ENCODE results near the gene S100A9. TPM values are rescaled to one million over a fixed set of nuclear protein-coding genes. Genes with fewer than 3 reads are reported as not detected.

The S100A9 gene
- total and polyA plus RNA-seq, 3 experiments from 2014 or later = 1.6 to 4.7 (median 2.3) TPM

DNA sequence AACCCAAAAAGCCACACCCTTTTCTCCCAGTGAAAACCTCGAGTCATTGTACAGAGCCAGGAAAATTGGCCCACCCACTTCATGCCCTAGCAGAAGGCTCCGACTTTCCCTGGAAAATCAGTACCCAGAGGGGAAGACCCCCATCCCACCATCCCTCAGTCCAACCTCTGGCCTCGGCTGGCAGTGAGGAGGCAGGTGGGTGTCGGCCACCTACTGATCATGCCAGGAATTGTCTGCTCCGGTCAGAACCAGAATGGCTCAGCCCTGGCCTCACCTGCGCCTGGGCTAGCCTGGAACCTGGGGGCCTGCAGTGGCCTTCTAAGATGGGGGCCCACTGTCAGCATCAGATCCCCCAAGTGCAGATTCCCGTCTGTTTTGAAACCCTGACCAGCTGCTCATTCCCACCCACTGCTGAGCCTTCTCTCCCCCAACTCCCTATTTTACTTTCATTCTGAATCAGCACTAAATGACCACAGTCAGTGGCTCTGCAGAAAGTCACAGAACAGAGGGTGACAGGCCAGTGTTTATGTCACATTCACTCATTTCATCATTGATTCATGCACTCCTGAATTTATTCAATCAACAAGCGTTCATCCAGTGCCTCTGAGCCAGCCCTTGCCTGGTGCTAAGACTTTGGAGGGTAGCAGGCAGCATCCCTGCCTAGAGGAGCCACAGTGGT lies 3.0 kb upstream of the S100A9 start:
- peaks cover 13% of the 10 kb centered on the region for H3K4me1 ChIP-seq (ENCODE audit: insufficient read depth, low read length)
- H3K27me3 Mint-ChIP-seq = peaks cover 10 to 35% of the 10 kb centered on the region in 2 donors
- no peaks in the 10 kb centered on the region for H3K36me3 Mint-ChIP-seq

DNA sequence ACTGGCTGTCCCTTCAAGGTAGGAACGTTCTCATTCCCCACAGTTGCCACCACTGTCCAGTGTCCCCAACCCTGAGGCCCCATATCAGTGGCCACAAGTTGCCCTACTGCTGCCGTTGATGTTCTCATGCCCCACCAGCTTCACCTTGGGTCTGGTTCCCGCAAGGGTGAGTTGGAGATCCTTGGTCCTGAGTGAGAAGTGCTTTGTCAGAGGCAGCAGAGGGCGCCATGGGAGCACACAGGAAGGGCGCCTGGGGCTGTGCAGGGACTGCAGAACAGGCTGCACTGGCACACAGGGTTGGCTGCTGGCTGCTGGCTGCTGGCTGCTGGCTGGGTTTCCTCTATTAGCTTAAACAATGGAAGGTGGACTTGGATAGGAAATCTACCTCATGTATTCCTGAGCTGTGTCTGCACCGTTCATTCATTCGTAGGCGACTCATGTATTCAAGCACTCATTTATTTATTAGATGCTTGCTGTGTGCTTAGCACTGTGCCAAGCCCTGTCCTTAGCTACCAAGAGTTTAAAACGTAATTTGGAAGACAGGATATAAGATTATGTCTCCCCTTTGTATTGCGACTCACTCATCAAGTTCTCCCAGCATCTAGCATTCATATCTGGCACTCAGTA lies 2.1 kb upstream of the S100A9 start:
- Mint-ChIP-seq H3K27ac (no peak overlapping the region), H3K27me3 (peaks cover 3 to 28% of the 10 kb centered on the region in 2 donors), H3K36me3 (no peaks in the 10 kb centered on the region), H3K9me3 (no peaks in the 10 kb centered on the region), H3K4me1 (peaks cover 10 to 21% (median 18%) of the 10 kb centered on the region in 3 donors), H3K4me3 (no peak overlapping the region)
- ChIA-PET CTCF (interaction anchor here (5.3 kb wide), 1 partner anchor 139 kb away, joined by 35 read pairs; no protein-coding TSS in a partner anchor), POLR2A (no interaction called here)
- Histone ChIP-seq H3K4me1 (ENCODE audit: insufficient read depth, low read length) (peaks cover 13% of the 10 kb centered on the region), H3K27me3 (ENCODE audit: insufficient read depth, low read length, poor library complexity, severe bottlenecking) (no peaks in the 10 kb centered on the region), H3K27ac (ENCODE audit: low read depth, low read length) (no peak overlapping the region), H3K36me3 (ENCODE audit: insufficient read depth, low read length) (no peaks in the 10 kb centered on the region), H3K9me3 (ENCODE audit: low read length) (no peaks in the 10 kb centered on the region), H3K4me3 (ENCODE audit: low read length) (no peak overlapping the region)
- DNase-seq = peak in 1 of 5 donors; percentile 6

More for the DNA sequence above, 3.0 kb upstream of the S100A9 start:
- H3K4me3 Mint-ChIP-seq = no peak overlapping the region
- Histone ChIP-seq H3K27ac (ENCODE audit: low read depth, low read length) (no peak overlapping the region), H3K9me3 (ENCODE audit: low read length) (no peaks in the 10 kb centered on the region), H3K27me3 (ENCODE audit: insufficient read depth, low read length, poor library complexity, severe bottlenecking) (no peaks in the 10 kb centered on the region), H3K4me3 (ENCODE audit: low read length) (no peak overlapping the region), H3K36me3 (ENCODE audit: insufficient read depth, low read length) (no peaks in the 10 kb centered on the region)
- ChIA-PET POLR2A (no interaction called here), CTCF (interaction anchor here (5.3 kb wide), 1 partner anchor 140 kb away, joined by 35 read pairs; no protein-coding TSS in a partner anchor)
- no peaks in the 10 kb centered on the region for H3K9me3 Mint-ChIP-seq
- DNase-seq = no peak
- no peak overlapping the region for H3K27ac Mint-ChIP-seq
- peaks cover 10 to 21% (median 18%) of the 10 kb centered on the region in 3 donors for H3K4me1 Mint-ChIP-seq

DNA sequence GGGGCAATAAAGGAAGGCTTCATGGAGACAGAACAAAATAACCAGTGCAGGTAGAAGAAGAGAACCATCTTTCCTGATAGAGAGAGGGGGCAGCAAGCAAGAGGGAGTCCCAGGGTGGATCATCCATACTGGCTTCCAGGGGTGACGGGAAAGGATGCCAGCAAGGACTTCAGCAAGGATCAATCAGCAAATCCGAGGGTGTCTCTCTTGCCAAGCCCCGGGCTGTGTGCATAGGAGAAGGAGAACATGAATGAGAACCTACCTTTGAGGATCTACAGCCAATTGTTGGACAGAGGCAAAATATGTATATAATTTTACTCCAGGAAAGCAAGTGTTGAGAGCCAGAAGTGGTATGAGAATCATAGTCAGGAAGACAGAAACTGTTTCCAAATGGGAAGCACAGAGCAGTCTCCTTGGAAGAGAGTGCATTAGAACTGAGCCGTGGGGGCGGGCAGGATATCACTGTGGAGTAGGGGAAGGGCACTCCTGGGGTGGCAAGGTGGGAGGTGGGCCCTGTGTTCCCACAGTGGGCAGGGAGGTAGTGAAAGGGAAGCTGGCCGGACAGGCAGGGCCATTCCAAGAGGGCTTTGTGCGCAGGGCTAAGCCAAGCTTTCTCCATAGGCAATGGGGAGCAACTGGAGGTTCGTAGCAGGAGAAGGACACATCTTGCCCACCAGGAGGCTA lies 1.1 kb upstream of the S100A9 start:
- no peak for DNase-seq
- H3K4me3 Mint-ChIP-seq = peak overlapping the region in 1 of 7 donors; percentile 15
- Histone ChIP-seq H3K27me3 (ENCODE audit: insufficient read depth, low read length, poor library complexity, severe bottlenecking) (no peaks in the 10 kb centered on the region), H3K9me3 (ENCODE audit: low read length) (no peaks in the 10 kb centered on the region), H3K27ac (ENCODE audit: low read depth, low read length) (no peak overlapping the region), H3K36me3 (ENCODE audit: insufficient read depth, low read length) (no peaks in the 10 kb centered on the region), H3K4me1 (ENCODE audit: insufficient read depth, low read length) (peaks cover 13% of the 10 kb centered on the region), H3K4me3 (ENCODE audit: low read length) (no peak overlapping the region)
- H3K36me3 Mint-ChIP-seq = no peaks in the 10 kb centered on the region
- POLR2A ChIA-PET = no interaction called here
- H3K27ac Mint-ChIP-seq = peak overlapping the region in 1 of 8 donors; percentile 56
- CTCF ChIA-PET = interaction anchor here (5.3 kb wide), 1 partner anchor 138 kb away, joined by 35 read pairs; no protein-coding TSS in a partner anchor
- no peaks in the 10 kb centered on the region for H3K9me3 Mint-ChIP-seq
- H3K4me1 Mint-ChIP-seq = peaks cover 10 to 21% (median 18%) of the 10 kb centered on the region in 3 donors
- peaks cover 5 to 27% of the 10 kb centered on the region in 2 donors for H3K27me3 Mint-ChIP-seq

DNA sequence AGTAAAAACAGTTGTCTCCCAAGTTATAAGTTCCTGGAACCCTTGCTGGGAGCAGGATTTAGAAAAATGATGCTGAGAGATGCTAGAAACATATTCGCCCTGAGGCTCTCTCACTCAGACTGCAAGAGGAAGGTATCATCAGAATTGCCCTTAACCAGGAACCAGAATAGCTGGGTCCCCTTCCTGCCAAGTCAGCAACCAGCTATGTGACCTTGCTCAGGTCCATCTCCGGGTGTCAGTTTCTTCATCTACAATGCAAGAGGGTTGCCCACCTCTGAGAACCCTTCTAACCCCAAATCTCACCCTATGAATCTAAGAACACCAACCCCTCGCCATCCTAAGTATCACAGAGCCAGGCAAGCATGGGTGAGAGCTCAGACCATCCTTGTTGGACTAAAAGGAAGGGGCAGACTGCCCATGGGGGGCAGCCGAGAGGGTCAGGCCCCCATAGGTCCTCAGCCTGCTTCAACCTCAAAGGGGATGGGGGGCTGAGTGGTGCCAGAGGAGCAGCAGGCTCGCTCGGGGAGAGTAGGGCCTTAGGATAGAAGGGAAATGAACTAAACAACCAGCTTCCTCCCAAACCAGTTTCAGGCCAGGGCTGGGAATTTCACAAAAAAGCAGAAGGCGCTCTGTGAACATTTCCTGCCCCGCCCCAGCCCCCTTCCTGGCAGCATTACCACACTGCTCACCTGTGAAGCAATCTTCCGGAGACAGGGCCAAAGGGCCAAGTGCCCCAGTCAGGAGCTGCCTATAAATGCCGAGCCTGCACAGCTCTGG lies 390 bp upstream of the S100A9 start:
- Mint-ChIP-seq H3K36me3 (no peaks in the 10 kb centered on the region), H3K9me3 (no peaks in the 10 kb centered on the region), H3K27me3 (peaks cover 8 to 27% of the 10 kb centered on the region in 2 donors), H3K4me3 (no peak overlapping the region), H3K27ac (peak overlapping the region in 5 of 8 donors; percentile 21 to 59 (median 45)), H3K4me1 (peaks cover 10 to 21% (median 18%) of the 10 kb centered on the region in 3 donors)
- Histone ChIP-seq H3K9me3 (ENCODE audit: low read length) (no peaks in the 10 kb centered on the region), H3K4me3 (ENCODE audit: low read length) (no peak overlapping the region), H3K36me3 (ENCODE audit: insufficient read depth, low read length) (no peaks in the 10 kb centered on the region), H3K27me3 (ENCODE audit: insufficient read depth, low read length, poor library complexity, severe bottlenecking) (no peaks in the 10 kb centered on the region), H3K27ac (ENCODE audit: low read depth, low read length) (no peak overlapping the region), H3K4me1 (ENCODE audit: insufficient read depth, low read length) (peaks cover 13% of the 10 kb centered on the region)
- no peak for DNase-seq
- CTCF ChIA-PET = interaction anchor here (1.7 kb wide), 1 partner anchor 138 kb away, joined by 4 read pairs; no protein-coding TSS in a partner anchor
- POLR2A ChIA-PET = no interaction called here

DNA sequence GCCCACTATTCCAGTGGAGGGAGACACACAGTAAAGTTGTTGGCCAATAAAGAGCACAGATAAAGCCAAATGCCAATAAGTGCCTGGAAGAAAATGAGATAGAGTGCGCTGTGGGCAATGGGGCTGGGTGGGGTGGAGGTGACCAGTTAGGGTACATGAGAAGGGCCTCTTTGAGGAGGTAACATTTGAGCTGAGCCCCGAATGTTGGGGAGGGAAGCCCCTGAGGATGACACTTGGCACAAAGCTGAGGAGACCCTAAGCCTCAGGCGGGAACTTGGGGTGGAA lies 979 bp downstream of the S100A9 start:
- no peaks in the 10 kb centered on the region for H3K9me3 ChIP-seq (ENCODE audit: low read length)
- H3K27me3 ChIP-seq (ENCODE audit: insufficient read depth, low read length, poor library complexity, severe bottlenecking) = no peaks in the 10 kb centered on the region
- H3K36me3 ChIP-seq (ENCODE audit: insufficient read depth, low read length) = no peaks in the 10 kb centered on the region
- Mint-ChIP-seq H3K36me3 (no peaks in the 10 kb centered on the region), H3K9me3 (no peaks in the 10 kb centered on the region), H3K27ac (peak overlapping the region in 1 of 8 donors; percentile 5), H3K4me1 (peaks cover 10 to 21% (median 18%) of the 10 kb centered on the region in 3 donors), H3K4me3 (no peak overlapping the region), H3K27me3 (peaks cover 11 to 28% of the 10 kb centered on the region in 2 donors)
- H3K4me1 ChIP-seq (ENCODE audit: insufficient read depth, low read length) = peaks cover 13% of the 10 kb centered on the region
- no peak overlapping the region for H3K27ac ChIP-seq (ENCODE audit: low read depth, low read length)
- DNase-seq = no peak
- POLR2A ChIA-PET = no interaction called here
- CTCF ChIA-PET = interaction anchor here (1.7 kb wide), 1 partner anchor 136 kb away, joined by 4 read pairs; no protein-coding TSS in a partner anchor
- H3K4me3 ChIP-seq (ENCODE audit: low read length) = no peak overlapping the region

DNA sequence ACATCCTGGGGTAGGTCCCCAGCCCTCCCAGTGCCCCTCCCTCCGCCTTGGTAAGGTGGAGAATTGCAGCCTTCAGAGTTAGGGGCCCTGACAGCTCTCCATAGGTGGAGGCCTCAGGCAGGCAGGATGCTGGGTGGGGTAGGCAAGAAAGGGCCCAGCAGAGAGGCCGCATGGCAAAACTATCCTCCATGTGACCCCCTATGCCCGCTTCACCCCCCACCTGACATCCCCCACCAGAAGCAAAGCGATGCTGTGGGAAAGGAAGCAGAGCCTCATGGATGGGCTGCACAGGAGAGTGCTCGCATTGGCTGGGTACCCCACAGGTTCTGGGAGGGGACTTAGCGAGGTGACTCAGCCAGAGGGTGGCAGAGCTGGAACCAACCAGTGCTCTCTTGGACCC lies 1.6 kb downstream of the S100A9 start:
- Mint-ChIP-seq H3K36me3 (no peaks in the 10 kb centered on the region), H3K9me3 (no peaks in the 10 kb centered on the region), H3K4me1 (peaks cover 10 to 21% (median 18%) of the 10 kb centered on the region in 3 donors), H3K4me3 (no peak overlapping the region), H3K27me3 (peaks cover 11 to 23% of the 10 kb centered on the region in 2 donors), H3K27ac (no peak overlapping the region)
- ChIA-PET CTCF (no interaction called here), POLR2A (no interaction called here)
- H3K27me3 ChIP-seq (ENCODE audit: insufficient read depth, low read length, poor library complexity, severe bottlenecking) = no peaks in the 10 kb centered on the region
- no peaks in the 10 kb centered on the region for H3K9me3 ChIP-seq (ENCODE audit: low read length)
- no peak overlapping the region for H3K4me3 ChIP-seq (ENCODE audit: low read length)
- H3K36me3 ChIP-seq (ENCODE audit: insufficient read depth, low read length) = no peaks in the 10 kb centered on the region
- no peak overlapping the region for H3K27ac ChIP-seq (ENCODE audit: low read depth, low read length)
- DNase-seq = no peak
- peaks cover 13% of the 10 kb centered on the region for H3K4me1 ChIP-seq (ENCODE audit: insufficient read depth, low read length)

DNA sequence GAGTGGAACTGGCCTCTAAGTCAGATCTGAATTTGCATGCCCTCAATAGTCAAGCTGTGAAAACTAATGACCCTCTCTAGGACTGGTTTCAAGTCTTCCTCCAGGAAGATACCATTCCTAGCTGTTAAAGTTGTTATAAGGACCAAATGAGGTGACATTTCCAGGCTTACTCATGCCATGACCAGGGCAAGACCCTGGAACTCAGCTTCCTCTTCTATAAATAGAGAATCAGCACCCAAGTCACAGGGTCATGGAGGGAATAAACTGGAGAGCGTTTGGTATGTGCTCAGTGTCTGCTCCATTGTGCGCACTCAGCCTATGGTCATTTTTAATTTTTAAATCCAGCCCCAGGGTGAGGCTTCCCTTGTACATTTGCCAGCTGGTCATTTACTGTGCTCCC lies 2.5 kb downstream of the S100A9 start:
- ChIA-PET POLR2A (no interaction called here), CTCF (no interaction called here)
- Mint-ChIP-seq H3K4me1 (peaks cover 10 to 21% (median 18%) of the 10 kb centered on the region in 3 donors), H3K27me3 (peaks cover 15 to 29% of the 10 kb centered on the region in 2 donors), H3K9me3 (no peaks in the 10 kb centered on the region), H3K36me3 (no peaks in the 10 kb centered on the region), H3K27ac (no peak overlapping the region), H3K4me3 (no peak overlapping the region)
- H3K9me3 ChIP-seq (ENCODE audit: low read length) = no peaks in the 10 kb centered on the region
- peaks cover 13% of the 10 kb centered on the region for H3K4me1 ChIP-seq (ENCODE audit: insufficient read depth, low read length)
- H3K27ac ChIP-seq (ENCODE audit: low read depth, low read length) = no peak overlapping the region
- H3K36me3 ChIP-seq (ENCODE audit: insufficient read depth, low read length) = no peaks in the 10 kb centered on the region
- H3K4me3 ChIP-seq (ENCODE audit: low read length) = no peak overlapping the region
- no peaks in the 10 kb centered on the region for H3K27me3 ChIP-seq (ENCODE audit: insufficient read depth, low read length, poor library complexity, severe bottlenecking)
- no peak for DNase-seq
